HepG2 (cell line): ENCODE measurements around the gene CRKL. TPM values are rescaled to one million over a fixed set of nuclear protein-coding genes. Genes with fewer than 3 reads are reported as not detected.

Experiments
- CEBPZ ChIP-seq: IDR thresholded peaks from 2 replicates; pipeline ENCODE4 v1.6.1; 2012; ENCODE audit warnings: low read length, improper control_type of control experiment
- DBP ChIP-seq: sonication (generic); formaldehyde crosslinking; IDR thresholded peaks from 2 replicates; pipeline ENCODE4 v1.4.0; 2020; ENCODE audit warnings: missing genetic modification reagents; ENCODE audit errors: not compliant biosample characterization
- IKZF4 ChIP-seq: sonication (generic); formaldehyde crosslinking; IDR thresholded peaks from 2 replicates; pipeline ENCODE4 v1.5.1; 2020; ENCODE audit warnings: borderline replicate concordance, mild to moderate bottlenecking, low read depth, missing genetic modification reagents; ENCODE audit errors: not compliant biosample characterization
- KDM3A ChIP-seq: IDR thresholded peaks from 2 replicates; pipeline ENCODE4 v1.6.1; 2018; ENCODE audit warnings: low read depth, missing compliant biosample characterization
- KLF13 ChIP-seq: sonication (generic); formaldehyde crosslinking; IDR thresholded peaks from 2 replicates; pipeline ENCODE4 v1.4.0; 2020; ENCODE audit warnings: mild to moderate bottlenecking, missing genetic modification reagents
- MAFK ChIP-seq, 2 experiments: IDR thresholded peaks in 1 of 2; conservative IDR thresholded peaks in 1 of 2; 2 replicates each; pipeline ENCODE4 v1.6.1; 2011; ENCODE audit warnings: improper control_type of control experiment in 2 of 2, low read length in 2 of 2
- RBM39 ChIP-seq: fragments of 200-400 bp; formaldehyde crosslinking; IDR thresholded peaks from one replicate; pipeline ENCODE4 v1.6.1; 2018; ENCODE audit warnings: antibody characterized with exemption, mild to moderate bottlenecking, low read depth, low read length; ENCODE audit not compliant: poor library complexity, severe bottlenecking
- ZBTB4 ChIP-seq: sonication (generic); formaldehyde crosslinking; IDR thresholded peaks from 2 replicates; pipeline ENCODE4 v1.4.0; 2020; ENCODE audit warnings: missing genetic modification reagents, mild to moderate bottlenecking, borderline replicate concordance
- ZFP36 ChIP-seq: fragments of 150-350 bp; IDR thresholded peaks from 2 replicates; pipeline ENCODE4 v1.6.1; 2018; ENCODE audit warnings: borderline replicate concordance, low read length, low read depth; ENCODE audit not compliant: partially characterized antibody
- ZNF329 ChIP-seq: sonication (generic); formaldehyde crosslinking; IDR thresholded peaks from 2 replicates; pipeline ENCODE4 v1.9.0; 2021; ENCODE audit warnings: low read depth, mild to moderate bottlenecking, missing genetic modification reagents
- polyA plus RNA-seq, 8 experiments: library from polyadenylated mRNA; depleted of rRNA in 3 of 8; stranded (reverse) in 7 of 8; unstranded in 1 of 8; fragments of >200 nt; fragmentation: Illumina TruSeq in 4 of 8; extraction: Trizol in 4 of 8; gene quantifications; 2 replicates each; pipeline versions ENCODE4 v1.2.1 to v1.2.3, GENCODE V29; 2011 to 2016; ENCODE audit warnings: low read depth in 4 of 8, missing spikeins in 1 of 8, mixed read lengths in 1 of 8; ENCODE audit not compliant: insufficient read depth in 1 of 8
- total RNA-seq, 5 experiments: library from RNA; depleted of rRNA; stranded (reverse); fragments of >200 nt; fragmentation: Illumina TruSeq; extraction: Trizol; gene quantifications; 2 replicates each; pipeline ENCODE4 v1.2.3, GENCODE V29; 2016; ENCODE audit warnings: low read depth in 1 of 5
- TF ChIP-seq, protein P1 (sequence below): sonication (generic); formaldehyde crosslinking; IDR thresholded peaks from 2 replicates; pipeline ENCODE4 v1.5.0; 2020; ENCODE audit warnings: mild to moderate bottlenecking, missing genetic modification reagents, borderline replicate concordance

CRKL gene
- total and polyA plus RNA-seq, 2 of the 13 experiments (the other 11 are each of a cell fraction or from before 2014, with no cell fraction given): 37.4 to 60.6 TPM

- TF ChIP-seq, protein P1, sequence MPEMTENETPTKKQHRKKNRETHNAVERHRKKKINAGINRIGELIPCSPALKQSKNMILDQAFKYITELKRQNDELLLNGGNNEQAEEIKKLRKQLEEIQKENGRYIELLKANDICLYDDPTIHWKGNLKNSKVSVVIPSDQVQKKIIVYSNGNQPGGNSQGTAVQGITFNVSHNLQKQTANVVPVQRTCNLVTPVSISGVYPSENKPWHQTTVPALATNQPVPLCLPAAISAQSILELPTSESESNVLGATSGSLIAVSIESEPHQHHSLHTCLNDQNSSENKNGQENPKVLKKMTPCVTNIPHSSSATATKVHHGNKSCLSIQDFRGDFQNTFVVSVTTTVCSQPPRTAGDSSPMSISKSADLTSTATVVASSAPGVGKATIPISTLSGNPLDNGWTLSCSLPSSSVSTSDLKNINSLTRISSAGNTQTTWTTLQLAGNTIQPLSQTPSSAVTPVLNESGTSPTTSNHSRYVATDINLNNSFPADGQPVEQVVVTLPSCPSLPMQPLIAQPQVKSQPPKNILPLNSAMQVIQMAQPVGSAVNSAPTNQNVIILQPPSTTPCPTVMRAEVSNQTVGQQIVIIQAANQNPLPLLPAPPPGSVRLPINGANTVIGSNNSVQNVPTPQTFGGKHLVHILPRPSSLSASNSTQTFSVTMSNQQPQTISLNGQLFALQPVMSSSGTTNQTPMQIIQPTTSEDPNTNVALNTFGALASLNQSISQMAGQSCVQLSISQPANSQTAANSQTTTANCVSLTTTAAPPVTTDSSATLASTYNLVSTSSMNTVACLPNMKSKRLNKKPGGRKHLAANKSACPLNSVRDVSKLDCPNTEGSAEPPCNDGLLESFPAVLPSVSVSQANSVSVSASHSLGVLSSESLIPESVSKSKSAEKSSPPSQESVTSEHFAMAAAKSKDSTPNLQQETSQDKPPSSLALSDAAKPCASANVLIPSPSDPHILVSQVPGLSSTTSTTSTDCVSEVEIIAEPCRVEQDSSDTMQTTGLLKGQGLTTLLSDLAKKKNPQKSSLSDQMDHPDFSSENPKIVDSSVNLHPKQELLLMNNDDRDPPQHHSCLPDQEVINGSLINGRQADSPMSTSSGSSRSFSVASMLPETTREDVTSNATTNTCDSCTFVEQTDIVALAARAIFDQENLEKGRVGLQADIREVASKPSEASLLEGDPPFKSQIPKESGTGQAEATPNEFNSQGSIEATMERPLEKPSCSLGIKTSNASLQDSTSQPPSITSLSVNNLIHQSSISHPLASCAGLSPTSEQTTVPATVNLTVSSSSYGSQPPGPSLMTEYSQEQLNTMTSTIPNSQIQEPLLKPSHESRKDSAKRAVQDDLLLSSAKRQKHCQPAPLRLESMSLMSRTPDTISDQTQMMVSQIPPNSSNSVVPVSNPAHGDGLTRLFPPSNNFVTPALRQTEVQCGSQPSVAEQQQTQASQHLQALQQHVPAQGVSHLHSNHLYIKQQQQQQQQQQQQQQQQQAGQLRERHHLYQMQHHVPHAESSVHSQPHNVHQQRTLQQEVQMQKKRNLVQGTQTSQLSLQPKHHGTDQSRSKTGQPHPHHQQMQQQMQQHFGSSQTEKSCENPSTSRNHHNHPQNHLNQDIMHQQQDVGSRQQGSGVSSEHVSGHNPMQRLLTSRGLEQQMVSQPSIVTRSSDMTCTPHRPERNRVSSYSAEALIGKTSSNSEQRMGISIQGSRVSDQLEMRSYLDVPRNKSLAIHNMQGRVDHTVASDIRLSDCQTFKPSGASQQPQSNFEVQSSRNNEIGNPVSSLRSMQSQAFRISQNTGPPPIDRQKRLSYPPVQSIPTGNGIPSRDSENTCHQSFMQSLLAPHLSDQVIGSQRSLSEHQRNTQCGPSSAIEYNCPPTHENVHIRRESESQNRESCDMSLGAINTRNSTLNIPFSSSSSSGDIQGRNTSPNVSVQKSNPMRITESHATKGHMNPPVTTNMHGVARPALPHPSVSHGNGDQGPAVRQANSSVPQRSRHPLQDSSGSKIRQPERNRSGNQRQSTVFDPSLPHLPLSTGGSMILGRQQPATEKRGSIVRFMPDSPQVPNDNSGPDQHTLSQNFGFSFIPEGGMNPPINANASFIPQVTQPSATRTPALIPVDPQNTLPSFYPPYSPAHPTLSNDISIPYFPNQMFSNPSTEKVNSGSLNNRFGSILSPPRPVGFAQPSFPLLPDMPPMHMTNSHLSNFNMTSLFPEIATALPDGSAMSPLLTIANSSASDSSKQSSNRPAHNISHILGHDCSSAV (CRISPR knock-in tag): no peak
- TF ChIP-seq ZFP36: no peak
- no peak for TF ChIP-seq RBM39
- TF ChIP-seq KDM3A (CRISPR knock-in tag): no peak
- TF ChIP-seq CEBPZ: no peak
- no peak for TF ChIP-seq DBP (CRISPR knock-in tag)
- TF ChIP-seq ZNF329: no peak
- no peak for TF ChIP-seq MAFK (conservative IDR thresholded peaks at IDR 0.05 in 1 of 2, IDR thresholded peaks at IDR 0.05 in 1 of 2; ENCODE audit: low read length in 2 of 2)
- no peak for TF ChIP-seq IKZF4 (CRISPR knock-in tag)
- 0 out of 2 replicates have a peak, but pooled peaks have one; percentile 68 for TF ChIP-seq ZBTB4 (CRISPR knock-in tag)
- no peak for TF ChIP-seq KLF13 (CRISPR knock-in tag)
Measured at GRCh38 chr22:20952544-20953341, 35.5 kb downstream of the CRKL start (continued).
